A549 (cell line): ENCODE measurements around the gene SCN2B. TPM values are rescaled to one million over a fixed set of nuclear protein-coding genes. Genes with fewer than 3 reads are reported as not detected.

Source experiments
- ATAC-seq, 2 experiments: fragments of 200-7000 bp in 1 of 2; fragments of >200 bp in 1 of 2; cut with Nextera tagmentation in 1 of 2; cut with Tn5 transposase in 1 of 2; 3 replicates each; pipeline versions ENCODE4 v1.8.0 to v1.9.1; 2018 to 2020; ENCODE audit warnings: mild to moderate bottlenecking in 1 of 2, moderate library complexity in 1 of 2
- CTCF ChIA-PET: fragments of 300-600 bp; sonication (Branson Sonifier 250); formaldehyde crosslinking; extraction: SDS; loops from one replicate; lab custom pipeline; 2021; ENCODE audit warnings: antibody characterized with exemption, inconsistent platforms; lab: Yijun Ruan, JAX
- POLR2A ChIA-PET: fragments of 350-600 bp; formaldehyde crosslinking; extraction: SDS; loops from one replicate; lab custom pipeline; 2021; ENCODE audit warnings: antibody characterized with exemption, inconsistent platforms; lab: Yijun Ruan, JAX
- DNase-seq, 2 experiments: peaks; one replicate each; pipeline versions ENCODE4 v3.0.0 to v3.0.0-alpha.2; 2011 to 2016; ENCODE audit warnings: low read depth in 1 of 2, low spot score in 1 of 2
- FAIRE-seq: peaks from 2 replicates; lab custom pipeline; 2011; peaks lifted over from hg19 to GRCh38; lab: Jason Lieb, UNC
- H3K27ac ChIP-seq, 2 experiments: fragments of >200 bp; sonication (Bioruptor Twin); formaldehyde crosslinking; 3 replicates each; pipeline ENCODE4 v1.5.1; 2016 to 2017
- H3K4me1 ChIP-seq: fragments of >200 bp; sonication (Bioruptor Twin); formaldehyde crosslinking; 3 replicates; pipeline ENCODE4 v1.6.1; 2016
- H3K4me2 ChIP-seq: fragments of >200 bp; sonication (Bioruptor Twin); formaldehyde crosslinking; 3 replicates; pipeline ENCODE4 v1.6.1; 2016
- H3K4me3 ChIP-seq: fragments of >200 bp; sonication (Bioruptor Twin); formaldehyde crosslinking; 3 replicates; pipeline ENCODE4 v1.5.1; 2016
- H3K9me3 ChIP-seq: fragments of >200 bp; sonication (Bioruptor Twin); formaldehyde crosslinking; 3 replicates; pipeline ENCODE4 v1.6.1; 2016
- BCL3 ChIP-seq: fragments of >200 bp; sonication (Bioruptor Twin); formaldehyde crosslinking; IDR thresholded peaks from 3 replicates; pipeline ENCODE4 v1.6.1; 2016
- CBX2 ChIP-seq: fragments of 200-600 bp; sonication (generic); IDR thresholded peaks from 2 replicates; pipeline ENCODE4 v1.6.1; 2016; ENCODE audit warnings: low read depth, mild to moderate bottlenecking, borderline replicate concordance
- CBX8 ChIP-seq: fragments of 200-600 bp; sonication (generic); IDR thresholded peaks from 2 replicates; pipeline ENCODE4 v1.6.1; 2016
- CTCF ChIP-seq: fragments of >200 bp; sonication (Bioruptor Twin); formaldehyde crosslinking; IDR thresholded peaks from 3 replicates; pipeline ENCODE4 v1.5.1; 2016
- E2F6 ChIP-seq: IDR thresholded peaks from 2 replicates; pipeline ENCODE4 v1.6.1; 2012; ENCODE audit warnings: low read depth, borderline replicate concordance
- EHF ChIP-seq: fragments of 250-450 bp; sonication (Bioruptor Pico); IDR thresholded peaks from 2 replicates; pipeline ENCODE4 v1.5.0; 2020; ENCODE audit warnings: mild to moderate bottlenecking
- EP300 ChIP-seq, 2 experiments: fragments of >200 bp; sonication (Bioruptor Twin); formaldehyde crosslinking; IDR thresholded peaks; 2 replicates in 1 of 2; 3 replicates in 1 of 2; pipeline ENCODE4 v1.6.1; 2016 to 2017
- FOSL2 ChIP-seq, 2 experiments: fragments of 450-650 bp in 1 of 2; fragments of >200 bp in 1 of 2; sonication (Bioruptor Twin) in 1 of 2; formaldehyde crosslinking; IDR thresholded peaks; 2 replicates each; pipeline versions ENCODE4 v1.5.0 to v1.6.1; 2016 to 2020; ENCODE audit warnings: mild to moderate bottlenecking in 1 of 2, moderate library complexity in 1 of 2
- FOXS1 ChIP-seq: fragments of 250-450 bp; sonication (Bioruptor Pico); IDR thresholded peaks from 2 replicates; pipeline ENCODE4 v1.5.0; 2020; ENCODE audit warnings: mild to moderate bottlenecking, moderate library complexity
- GATA3 ChIP-seq: IDR thresholded peaks from 2 replicates; pipeline ENCODE4 v1.6.1; 2012; ENCODE audit warnings: borderline replicate concordance
- HEYL ChIP-seq: fragments of 250-450 bp; sonication (Bioruptor Pico); IDR thresholded peaks from 2 replicates; pipeline ENCODE4 v1.8.0; 2021; ENCODE audit warnings: mild to moderate bottlenecking, moderate library complexity
- HMGXB4 ChIP-seq: fragments of 250-450 bp; sonication (Bioruptor Pico); IDR thresholded peaks from 2 replicates; pipeline ENCODE4 v1.5.0; 2021; ENCODE audit warnings: mild to moderate bottlenecking, moderate library complexity, borderline replicate concordance
- HOXB13 ChIP-seq: fragments of 250-450 bp; sonication (Bioruptor Pico); IDR thresholded peaks from 2 replicates; pipeline ENCODE4 v1.5.0; 2020; ENCODE audit warnings: low read depth, mild to moderate bottlenecking, moderate library complexity
- JUNB ChIP-seq: fragments of >200 bp; sonication (Bioruptor Twin); formaldehyde crosslinking; IDR thresholded peaks from 2 replicates; pipeline ENCODE4 v1.6.1; 2016
- KDM1A ChIP-seq: fragments of 200-600 bp; sonication (generic); IDR thresholded peaks from 2 replicates; pipeline ENCODE4 v1.6.1; 2016; ENCODE audit warnings: low read depth, mild to moderate bottlenecking
- MAX ChIP-seq: IDR thresholded peaks from 2 replicates; pipeline ENCODE4 v1.6.1; 2012
- MYC ChIP-seq: IDR thresholded peaks from 2 replicates; pipeline ENCODE4 v1.6.1; 2012; ENCODE audit warnings: mild to moderate bottlenecking, inconsistent platforms, low read length, improper control_type of control experiment, borderline replicate concordance
- POLR2AphosphoS2 ChIP-seq: conservative IDR thresholded peaks from 2 replicates; pipeline ENCODE4 v1.6.1; 2012; ENCODE audit warnings: low read length, improper control_type of control experiment, inconsistent platforms
- RARB ChIP-seq: fragments of 250-450 bp; sonication (Bioruptor Pico); IDR thresholded peaks from 2 replicates; pipeline ENCODE4 v1.8.0; 2021; ENCODE audit warnings: mild to moderate bottlenecking, moderate library complexity
- RFX5 ChIP-seq: fragments of 450-650 bp; IDR thresholded peaks from 2 replicates; pipeline ENCODE4 v1.7.1; 2014; ENCODE audit warnings: antibody characterized with exemption, mild to moderate bottlenecking, moderate library complexity
- SMC3 ChIP-seq: fragments of >200 bp; sonication (Bioruptor Twin); formaldehyde crosslinking; IDR thresholded peaks from 3 replicates; pipeline ENCODE4 v1.6.1; 2018; ENCODE audit warnings: inconsistent platforms
- TP53 ChIP-seq: fragments of 250-450 bp; sonication (Bioruptor Pico); IDR thresholded peaks from 2 replicates; pipeline ENCODE4 v1.5.0; 2021; ENCODE audit warnings: mild to moderate bottlenecking, moderate library complexity
- USF2 ChIP-seq: fragments of 450-650 bp; IDR thresholded peaks from 2 replicates; pipeline ENCODE4 v1.6.1; 2014; ENCODE audit warnings: antibody characterized with exemption
- ZFP36 ChIP-seq: fragments of 450-650 bp; IDR thresholded peaks from 2 replicates; pipeline ENCODE4 v1.6.1; 2014; ENCODE audit warnings: borderline replicate concordance; ENCODE audit not compliant: partially characterized antibody
- WGBS: methylation state at CpG from one replicate; pipeline ENCODE4 v1.1.6; 2017; ENCODE audit errors: missing lambda C conversion rate; 5-methylcytosine and 5-hydroxymethylcytosine counted together
- polyA plus RNA-seq, 4 experiments: library from polyadenylated mRNA; depleted of rRNA in 3 of 4; stranded (reverse); fragments of >200 nt; fragmentation: RNase III in 1 of 4; extraction: RNeasy Plus Mini Kit Qiagen cat#74134 plus additional on column Dnase treatment in 1 of 4; gene quantifications; 2 replicates in 3 of 4; 3 replicates in 1 of 4; pipeline ENCODE4 v1.2.3, GENCODE V29; 2011 to 2017

Gene SCN2B
- polyA plus RNA-seq, 2 of the 4 experiments (the other 2 are of a cell fraction): not detected

GRCh38 chr11:118170231-118170630 lies 6.2 kb downstream of the SCN2B start:
- Histone ChIP-seq H3K27ac (no peak overlapping the region), H3K9me3 (no peaks in the 10 kb centered on the region), H3K4me2 (no peak overlapping the region), H3K4me3 (no peak overlapping the region), H3K4me1 (peaks cover 3% of the 10 kb centered on the region; the same call in 2 of the 3 replicates)
- WGBS: 39% methylated on average over 6 of the region's 9 CpGs
- ChIA-PET CTCF (interaction anchor here (0.6 to 11.1 kb wide), 9 partner anchors 8 to 709 kb away, joined by 3 to 165 read pairs (median 7); partner anchors contain the start of gene SCN4B), POLR2A (no interaction called here)
- FAIRE-seq: no peak
- ATAC-seq: no peak
- no peak for DNase-seq
- TF ChIP-seq CBX8 (no peak), RARB (no peak), SMC3 (no peak), HEYL (CRISPR knock-in tag) (no peak), JUNB (no peak), USF2 (no peak), CTCF (no peak), GATA3 (no peak), HMGXB4 (CRISPR knock-in tag) (no peak), FOXS1 (CRISPR knock-in tag) (no peak), RFX5 (no peak), MAX (no peak), ZFP36 (no peak)
- TF ChIP-seq, all 56 proteins: peak for 0

GRCh38 chr11:118169300-118170140 lies 6.9 kb downstream of the SCN2B start:
- Histone ChIP-seq H3K4me3 (no peak overlapping the region), H3K9me3 (no peaks in the 10 kb centered on the region), H3K4me2 (no peak overlapping the region), H3K4me1 (no peaks in the 10 kb centered on the region), H3K27ac (no peak overlapping the region)
- no peak for TF ChIP-seq CBX2
- no peak for TF ChIP-seq KDM1A
- TF ChIP-seq EHF (CRISPR knock-in tag): no peak
- TF ChIP-seq FOSL2 (IDR thresholded peaks at IDR 0.05): no peak
- TF ChIP-seq FOSL2 (CRISPR knock-in tag; IDR thresholded peaks at IDR 0.05): no peak
- 39% methylated on average over 4 of the region's 7 CpGs for WGBS
- CTCF ChIA-PET: interaction anchor here (1.5 to 11.1 kb wide), 5 partner anchors 11 to 29 kb away, joined by 4 to 165 read pairs (median 45); partner anchors contain the start of gene SCN4B
- FAIRE-seq (no peak), DNase-seq (no peak), ATAC-seq (no peak)
- POLR2A ChIA-PET: interaction anchor here (0.6 kb wide), 1 partner anchor 542 kb away, joined by 4 read pairs; no protein-coding TSS in a partner anchor

GRCh38 chr11:118168751-118169150 lies 7.7 kb downstream of the SCN2B start:
- FAIRE-seq (no peak), ATAC-seq (no peak), DNase-seq (no peak)
- H3K4me2 ChIP-seq: no peak overlapping the region
- WGBS: 33% methylated on average over 3 of the region's 3 CpGs
- H3K27ac ChIP-seq: no peak overlapping the region
- no peaks in the 10 kb centered on the region for H3K9me3 ChIP-seq
- ChIA-PET CTCF (interaction anchor here (1.5 to 11.1 kb wide), 3 partner anchors 12 to 30 kb away, joined by 4 to 165 read pairs (median 45); no protein-coding TSS in a partner anchor), POLR2A (no interaction called here)
- no peaks in the 10 kb centered on the region for H3K4me1 ChIP-seq
- H3K4me3 ChIP-seq: no peak overlapping the region
- TF ChIP-seq JUNB (no peak), TP53 (CRISPR knock-in tag) (no peak), HMGXB4 (CRISPR knock-in tag) (no peak), BCL3 (no peak), MYC (no peak), E2F6 (no peak), POLR2AphosphoS2 (no peak), HOXB13 (CRISPR knock-in tag) (no peak), EP300 (IDR thresholded peaks at IDR 0.05) (no peak), EHF (CRISPR knock-in tag) (no peak)
